Glutamatergic neuron (in vitro differentiated cells): Measurements from ENCODE around the gene GALNT7. TPM values are rescaled to one million over a fixed set of nuclear protein-coding genes. Genes with fewer than 3 reads are reported as not detected.

Experiments
- DNase-seq: peaks from one replicate; pipeline ENCODE4 v3.0.0; 2022
- H3K27ac Mint-ChIP-seq: one replicate; pipeline ENCODE4 v1.8.0; 2020; ENCODE audit warnings: mild to moderate bottlenecking, mixed read lengths, inconsistent platforms; ENCODE audit not compliant: unreplicated experiment
- H3K27me3 Mint-ChIP-seq: one replicate; pipeline ENCODE4 v1.8.0; 2020; ENCODE audit warnings: mild to moderate bottlenecking, moderate library complexity, mixed read lengths, inconsistent platforms; ENCODE audit not compliant: unreplicated experiment
- H3K36me3 Mint-ChIP-seq: one replicate; pipeline ENCODE4 v1.8.0; 2020; ENCODE audit warnings: mild to moderate bottlenecking, mixed read lengths, inconsistent platforms; ENCODE audit not compliant: unreplicated experiment
- H3K4me1 Mint-ChIP-seq: one replicate; pipeline ENCODE4 v1.8.0; 2020; ENCODE audit warnings: mild to moderate bottlenecking, low read depth, mixed read lengths, inconsistent platforms; ENCODE audit not compliant: unreplicated experiment
- H3K4me3 Mint-ChIP-seq: one replicate; pipeline ENCODE4 v1.8.0; 2020; ENCODE audit warnings: mild to moderate bottlenecking, mixed read lengths, inconsistent platforms; ENCODE audit not compliant: unreplicated experiment
- H3K9me3 Mint-ChIP-seq: one replicate; pipeline ENCODE4 v1.8.0; 2020; ENCODE audit warnings: mild to moderate bottlenecking, moderate library complexity, mixed read lengths, inconsistent platforms; ENCODE audit not compliant: unreplicated experiment
- CTCF ChIP-seq: fragments of 200-600 bp; sonication (generic); IDR thresholded peaks from one replicate; pipeline ENCODE4 v1.5.0; 2021; ENCODE audit not compliant: partially characterized antibody, unreplicated experiment
- total RNA-seq: library from RNA; stranded (reverse); fragmentation: NEBNext Ultra II Directional; extraction: Animal tissue kit (Norgen Biotek cat#: 25700); gene quantifications from one replicate; pipeline ENCODE4 v1.2.1, GENCODE V29; 2021; ENCODE audit not compliant: unreplicated experiment

Gene GALNT7
- total RNA-seq, 1 donor from 2014 or later, result 17.9 TPM

GRCh38 chr4:173248690-173249089 is 80.1 kb downstream of the GALNT7 start:
- TF ChIP-seq CTCF, result no peak
- Mint-ChIP-seq H3K9me3 (no peaks in the 10 kb centered on the region), H3K27me3 (no peaks in the 10 kb centered on the region), H3K4me1 (peaks cover 34% of the 10 kb centered on the region), H3K36me3 (no peaks in the 10 kb centered on the region), H3K27ac (no peak overlapping the region), H3K4me3 (no peak overlapping the region)
- DNase-seq, result no peak

- H3K4me1 Mint-ChIP-seq, result peaks cover 7% of the 10 kb centered on the region
- no peak overlapping the region for H3K27ac Mint-ChIP-seq
These were observed 83.7 kb downstream of the GALNT7 start for GRCh38 chr4:173252024-173252935.

GRCh38 chr4:173253561-173253960 is 85.0 kb downstream of the GALNT7 start:
- DNase-seq, result no peak
- H3K27ac Mint-ChIP-seq, result no peak overlapping the region
- no peaks in the 10 kb centered on the region for H3K9me3 Mint-ChIP-seq
- no peak overlapping the region for H3K4me3 Mint-ChIP-seq
- TF ChIP-seq CTCF, result no peak
- peaks cover 4% of the 10 kb centered on the region for H3K4me1 Mint-ChIP-seq
- H3K27me3 Mint-ChIP-seq, result no peaks in the 10 kb centered on the region
- H3K36me3 Mint-ChIP-seq, result no peaks in the 10 kb centered on the region

More at GRCh38 chr4:173252024-173252935, 83.7 kb downstream of the GALNT7 start:
- TF ChIP-seq CTCF, result no peak
- Mint-ChIP-seq H3K4me3 (no peak overlapping the region), H3K9me3 (no peaks in the 10 kb centered on the region), H3K27me3 (no peaks in the 10 kb centered on the region), H3K36me3 (no peaks in the 10 kb centered on the region)
- DNase-seq, result peak; percentile 32

GRCh38 chr4:173254646-173255045 is 86.0 kb downstream of the GALNT7 start:
- H3K9me3 Mint-ChIP-seq, result no peaks in the 10 kb centered on the region
- no peaks in the 10 kb centered on the region for H3K36me3 Mint-ChIP-seq
- H3K4me1 Mint-ChIP-seq, result peaks cover 4% of the 10 kb centered on the region

More at GRCh38 chr4:173254646-173255045, 86.0 kb downstream of the GALNT7 start:
- TF ChIP-seq CTCF, result no peak
- H3K27me3 Mint-ChIP-seq, result no peaks in the 10 kb centered on the region
- no peak overlapping the region for H3K27ac Mint-ChIP-seq
- H3K4me3 Mint-ChIP-seq, result no peak overlapping the region
- DNase-seq, result no peak
